D721Med (cell line): ENCODE measurements around the gene DAB2IP.

ENCODE experiments used
- DNase-seq: peaks from one replicate; pipeline ENCODE4 v3.0.0; 2011; ENCODE audit warnings: low spot score; ENCODE audit not compliant: insufficient read length
- FAIRE-seq: peaks from 2 replicates; lab custom pipeline; 2011; peaks lifted over from hg19 to GRCh38; lab: Jason Lieb, UNC
- CTCF ChIP-seq: IDR thresholded peaks from 2 replicates; pipeline ENCODE4 v1.5.1; 2012; ENCODE audit warnings: mild to moderate bottlenecking, control low read depth; ENCODE audit not compliant: insufficient read depth; ENCODE audit errors: missing control alignments

DAB2IP gene

GRCh38 chr9:121656941-121657470 is 5.6 kb downstream of the DAB2IP start:
- DNase-seq (no peak), FAIRE-seq (no peak)
- TF ChIP-seq CTCF: no peak

- no peak for FAIRE-seq
- TF ChIP-seq CTCF: no peak
- no peak for DNase-seq
These were observed 6.7 kb downstream of the DAB2IP start for GRCh38 chr9:121658166-121658565.

- DNase-seq (no peak), FAIRE-seq (no peak)
- TF ChIP-seq CTCF: no peak
These were observed 7.2 kb downstream of the DAB2IP start for GRCh38 chr9:121658591-121658990.

GRCh38 chr9:121660367-121660766 is 8.9 kb downstream of the DAB2IP start:
- FAIRE-seq: no peak
- TF ChIP-seq CTCF: no peak
- no peak for DNase-seq

- FAIRE-seq (no peak), DNase-seq (no peak)
- no peak for TF ChIP-seq CTCF
These were observed 9.4 kb downstream of the DAB2IP start for GRCh38 chr9:121660876-121661275.

GRCh38 chr9:121661328-121661727 is 9.9 kb downstream of the DAB2IP start:
- no peak for TF ChIP-seq CTCF
- DNase-seq (no peak), FAIRE-seq (no peak)

GRCh38 chr9:121662359-121662758 is 10.9 kb downstream of the DAB2IP start:
- TF ChIP-seq CTCF: no peak
- no peak for DNase-seq
- FAIRE-seq: no peak
